Psoas muscle (tissue), 8 donors: ENCODE measurements around the gene RAPGEF5. TPM values are rescaled to one million over a fixed set of nuclear protein-coding genes. Genes with fewer than 3 reads are reported as not detected.

Experiments
- ATAC-seq, 4 donors: fragments of 200-7000 bp; cut with Tn5 transposase; one replicate each; pipeline ENCODE4 v1.9.1; 2020; ENCODE audit warnings: moderate library complexity in 3 of 4, mild to moderate bottlenecking in 2 of 4
- DNase-seq, 2 donors: peaks; one replicate each; pipeline ENCODE4 v3.0.0-alpha.2; 2020
- H3K27ac ChIP-seq: fragments of 200-600 bp; one replicate; pipeline ENCODE4 v1.8.0; 2022
- H3K27me3 ChIP-seq, 3 donors: fragments of 200-600 bp in 1 of 3; one replicate each; pipeline versions ENCODE4 v1.6.1 to v1.8.0; 2013 to 2022; ENCODE audit warnings: low read length in 2 of 3, mild to moderate bottlenecking in 2 of 3, moderate library complexity in 1 of 3; ENCODE audit not compliant: insufficient read depth in 3 of 3
- H3K36me3 ChIP-seq, 2 donors: fragments of 200-600 bp in 1 of 2; one replicate each; pipeline versions ENCODE4 v1.6.1 to v1.8.0; 2013 to 2022; ENCODE audit warnings: low read depth in 1 of 2, mild to moderate bottlenecking in 1 of 2, moderate library complexity in 1 of 2; ENCODE audit not compliant: insufficient read depth in 1 of 2
- H3K4me1 ChIP-seq: fragments of 200-600 bp; one replicate; pipeline ENCODE4 v1.8.0; 2022
- H3K4me3 ChIP-seq: fragments of 200-600 bp; one replicate; pipeline ENCODE4 v1.8.0; 2022; ENCODE audit warnings: mild to moderate bottlenecking
- H3K9me3 ChIP-seq: fragments of 200-600 bp; one replicate; pipeline ENCODE4 v1.8.0; 2022
- WGBS, 3 donors: extraction: QIAGEN DNeasy Blood & Tissue Kit; methylation state at CpG; one replicate each; pipeline versions ENCODE4 v1.1.6 to v1.1.7; 2013; 5-methylcytosine and 5-hydroxymethylcytosine counted together
- intact Hi-C, 2 donors: fragments of 100-400 bp; cut with DNase I; formaldehyde crosslinking; loops; one replicate each; pipeline versions ENCODE4 v1.11.0 to v1.14.2; 2022
- polyA plus RNA-seq, 3 donors: library from polyadenylated mRNA; stranded (reverse); fragments of 200-250 nt; gene quantifications; one replicate each; pipeline ENCODE4 v1.2.3, GENCODE V29; 2013
- total RNA-seq, 4 donors: library from RNA; stranded (reverse); fragmentation: NEBNext Ultra II Directional in 2 of 4; extraction: Animal tissue kit (Norgen Biotek cat#: 25700) in 2 of 4; gene quantifications; one replicate each; pipeline versions ENCODE4 v1.2.1 to v1.2.4, GENCODE V29; 2021 to 2023
- TF ChIP-seq, protein P1 (sequence below): fragments of 200-600 bp; IDR thresholded peaks from one replicate; pipeline ENCODE4 v1.8.0; 2022; ENCODE audit warnings: antibody characterized with exemption
- donor health status: healthy with polysubstance abuse.
- donor health status: DM: no; HTN: no; CAD: no; lungs with moderate emphysema.
- donor health status: Bipolar disorder and iron deficiency.
- donor health status: healthy.
- donor health status: DM: yes; HTN: yes; CAD: no.
- donor health status: DM: no; HTN: no; CAD: no.
- donor health status: DM: no; HTN: no; CAD: no.
- donor health status: DM: yes; HTN: yes; CAD: no.

Gene RAPGEF5
- total and polyA plus RNA-seq, 7 donors, result 2.6 to 10.8 (median 5.5) TPM

GRCh38 chr7:22319424-22320403 is 37.2 kb downstream of the RAPGEF5 start:
- Histone ChIP-seq H3K4me1 (no peaks in the 10 kb centered on the region), H3K27me3 (no peaks in the 10 kb centered on the region), H3K27ac (no peak overlapping the region), H3K9me3 (no peaks in the 10 kb centered on the region), H3K4me3 (no peak overlapping the region), H3K36me3 (no peaks in the 10 kb centered on the region)
- peak in 1 of 4 donors; percentile 37 for ATAC-seq
- no peak for DNase-seq
- 28 to 40% (median 38%) methylated on average over 7 of the region's 7 CpGs for WGBS, 3 donors
- TF ChIP-seq, protein P1, sequence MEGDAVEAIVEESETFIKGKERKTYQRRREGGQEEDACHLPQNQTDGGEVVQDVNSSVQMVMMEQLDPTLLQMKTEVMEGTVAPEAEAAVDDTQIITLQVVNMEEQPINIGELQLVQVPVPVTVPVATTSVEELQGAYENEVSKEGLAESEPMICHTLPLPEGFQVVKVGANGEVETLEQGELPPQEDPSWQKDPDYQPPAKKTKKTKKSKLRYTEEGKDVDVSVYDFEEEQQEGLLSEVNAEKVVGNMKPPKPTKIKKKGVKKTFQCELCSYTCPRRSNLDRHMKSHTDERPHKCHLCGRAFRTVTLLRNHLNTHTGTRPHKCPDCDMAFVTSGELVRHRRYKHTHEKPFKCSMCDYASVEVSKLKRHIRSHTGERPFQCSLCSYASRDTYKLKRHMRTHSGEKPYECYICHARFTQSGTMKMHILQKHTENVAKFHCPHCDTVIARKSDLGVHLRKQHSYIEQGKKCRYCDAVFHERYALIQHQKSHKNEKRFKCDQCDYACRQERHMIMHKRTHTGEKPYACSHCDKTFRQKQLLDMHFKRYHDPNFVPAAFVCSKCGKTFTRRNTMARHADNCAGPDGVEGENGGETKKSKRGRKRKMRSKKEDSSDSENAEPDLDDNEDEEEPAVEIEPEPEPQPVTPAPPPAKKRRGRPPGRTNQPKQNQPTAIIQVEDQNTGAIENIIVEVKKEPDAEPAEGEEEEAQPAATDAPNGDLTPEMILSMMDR, result no peak
- intact Hi-C loops, result no loop called here

DNA sequence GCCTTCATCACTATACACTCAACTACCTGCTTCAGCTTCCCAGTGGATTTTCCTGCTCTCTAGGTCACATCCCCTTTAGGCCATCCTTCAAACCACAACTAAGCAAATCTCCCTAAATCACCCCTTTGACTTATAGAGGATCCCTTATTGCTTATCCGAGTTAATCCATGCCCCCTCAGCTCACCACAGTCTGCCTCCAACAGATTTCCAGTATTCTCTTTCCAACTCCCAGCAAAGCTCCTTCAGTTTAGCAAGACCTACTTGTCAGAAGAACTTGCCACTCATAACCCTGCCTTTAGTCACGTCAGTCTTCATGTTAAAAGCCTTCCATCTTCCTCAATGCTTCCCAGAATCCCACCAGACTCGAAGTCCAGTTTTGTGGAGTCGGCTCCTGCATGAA is 38.6 kb downstream of the RAPGEF5 start:
- DNase-seq (no peak), ATAC-seq (no peak)
- no peaks in the 10 kb centered on the region for H3K36me3 ChIP-seq
- no peaks in the 10 kb centered on the region for H3K4me1 ChIP-seq
- WGBS, 3 donors, result 69 to 76% (median 74%) methylated on average over 4 of the region's 4 CpGs
- no peak overlapping the region for H3K27ac ChIP-seq
- TF ChIP-seq, protein P1, result no peak
- intact Hi-C loops, result no loop called here
- no peaks in the 10 kb centered on the region for H3K9me3 ChIP-seq
- H3K27me3 ChIP-seq, result no peaks in the 10 kb centered on the region
- no peak overlapping the region for H3K4me3 ChIP-seq

- no peak overlapping the region for H3K27ac ChIP-seq
- ATAC-seq, result no peak
- TF ChIP-seq, protein P1, result no peak
- H3K36me3 ChIP-seq, result no peaks in the 10 kb centered on the region
- no peaks in the 10 kb centered on the region for H3K4me1 ChIP-seq
- H3K4me3 ChIP-seq, result no peak overlapping the region
- no peaks in the 10 kb centered on the region for H3K27me3 ChIP-seq
- no peaks in the 10 kb centered on the region for H3K9me3 ChIP-seq
- WGBS, 3 donors, result 94 to 95% (median 95%) methylated on average over 4 of the region's 4 CpGs
- no peak for DNase-seq
- intact Hi-C loops, result no loop called here
Measured at GRCh38 chr7:22317632-22318031, 39.3 kb downstream of the RAPGEF5 start.

GRCh38 chr7:22316914-22317313 is 40.0 kb downstream of the RAPGEF5 start:
- intact Hi-C loops, result no loop called here
- Histone ChIP-seq H3K4me1 (no peaks in the 10 kb centered on the region), H3K27ac (no peak overlapping the region), H3K4me3 (no peak overlapping the region), H3K9me3 (no peaks in the 10 kb centered on the region), H3K27me3 (no peaks in the 10 kb centered on the region), H3K36me3 (no peaks in the 10 kb centered on the region)
- 88 to 96% (median 90%) methylated on average over 4 of the region's 4 CpGs for WGBS, 3 donors
- TF ChIP-seq, protein P1, result no peak
- ATAC-seq (no peak), DNase-seq (no peak)
